ENCODE results near the gene PTPN14. TPM values are rescaled to one million over a fixed set of nuclear protein-coding genes. Genes with fewer than 3 reads are reported as not detected.

Gene PTPN14
- total and polyA plus RNA-seq, 2 of the 8 experiments (the other 6 are each of a cell fraction or from before 2014, with no cell fraction given): 14.4 to 93.6 TPM

GRCh38 chr1:214444182-214444939 is 107.0 kb downstream of the PTPN14 start:
- ChIA-PET CTCF (ENCODE audit: partially characterized antibody) (interaction anchor here (0.9 to 1.9 kb wide), 4 partner anchors 13 to 142 kb away, joined by 3 to 6 read pairs (median 3); no protein-coding TSS in a partner anchor), POLR2A (ENCODE audit: partially characterized antibody) (interaction anchor here (1.1 to 6.2 kb wide), 5 partner anchors 19 to 108 kb away, joined by 3 to 30 read pairs (median 4); partner anchors contain the start of gene PTPN14)
- no peak overlapping the region for H3K18ac ChIP-seq (ENCODE audit: extremely low read depth, low read length)
- peak overlapping the region; percentile 50; the same call in 1 of the 2 replicates for H2BK20ac ChIP-seq (ENCODE audit: low read length)
- FAIRE-seq: no peak
- H3K4me2 ChIP-seq (ENCODE audit: insufficient read depth in 1 of 2, low read depth in 2 of 2, low read length in 2 of 2): no peak overlapping the region
- peaks cover 0 to 13% of the 10 kb centered on the region in 2 experiments; a peak in 1 of 4 replicates for H3K79me2 ChIP-seq (ENCODE audit: control insufficient read depth in 1 of 2, insufficient read depth in 2 of 2, low read length in 2 of 2)
- H4K91ac ChIP-seq (replicated peaks; ENCODE audit: insufficient read length, low read length): peak overlapping the region; percentile 67
- H3K4me1 ChIP-seq (replicated peaks in 1 of 4; ENCODE audit: control insufficient read depth in 3 of 4, insufficient read depth in 4 of 4, low read length in 3 of 4): peaks cover 2 to 43% (median 22%) of the 10 kb centered on the region in 4 experiments; a peak in 5 of 7 replicates
- no peak overlapping the region for H4K5ac ChIP-seq (ENCODE audit: insufficient read length, low read depth, low read length)
- H3K56ac ChIP-seq (replicated peaks; ENCODE audit: insufficient read length, low read depth, low read length): no peak overlapping the region
- no peak for DNase-seq (ENCODE audit: low read depth in 1 of 2, low spot score in 2 of 2)
- no peaks in the 10 kb centered on the region for H3K79me1 ChIP-seq (ENCODE audit: low read depth, low read length)
- H2AFZ ChIP-seq (ENCODE audit: low read length): no peak overlapping the region
- no peak overlapping the region for H3K27ac ChIP-seq (ENCODE audit: low read depth, low read length)
- H3K9ac ChIP-seq (replicated peaks in 1 of 4; ENCODE audit: extremely low read depth in 1 of 4, low read depth in 3 of 4, low read length in 3 of 4): no peak overlapping the region
- H4K8ac ChIP-seq (ENCODE audit: extremely low read depth, insufficient read depth, low read length): no peak overlapping the region
- no peak overlapping the region for H2AK5ac ChIP-seq (ENCODE audit: low read depth, low read length)
- 90% methylated on average over 3 of the region's 3 CpGs; no CpG with 5 or more reads in 1 of the 2 experiments for WGBS, 2 experiments (ENCODE audit: extremely low coverage in 1 of 2, insufficient coverage in 1 of 2, insufficient read length in 1 of 2, insufficient replicate concordance in 2 of 2, low coverage in 1 of 2, low lambda C conversion rate in 2 of 2, missing lambda C conversion rate in 1 of 2)
- no peaks in the 10 kb centered on the region for H3K9me3 ChIP-seq (ENCODE audit: insufficient read depth in 2 of 2, low read depth in 1 of 2, low read length in 1 of 2)
- no peaks in the 10 kb centered on the region for H3K27me3 ChIP-seq (replicated peaks in 1 of 4; ENCODE audit: control insufficient read depth in 3 of 4, extremely low read depth in 1 of 4, insufficient read depth in 3 of 4, low read length in 3 of 4)
- no peak overlapping the region for H3K4me3 ChIP-seq (ENCODE audit: extremely low read depth in 1 of 4, insufficient read depth in 2 of 4, low read depth in 3 of 4, low read length in 4 of 4)
- no peaks in the 10 kb centered on the region for H3K23me2 ChIP-seq (ENCODE audit: low read depth, low read length)
- no peak overlapping the region for H3K4ac ChIP-seq (replicated peaks; ENCODE audit: insufficient read length, low read depth, low read length)
- H4K20me1 ChIP-seq (replicated peaks in 1 of 2; ENCODE audit: control insufficient read depth in 1 of 2, insufficient read depth in 2 of 2, low read length in 2 of 2): no peaks in the 10 kb centered on the region
- H3K14ac ChIP-seq (ENCODE audit: insufficient read length): no peak overlapping the region
- H3K23ac ChIP-seq (ENCODE audit: insufficient read length): no peak overlapping the region
- H2BK120ac ChIP-seq (replicated peaks; ENCODE audit: low read depth, low read length): peak overlapping the region; percentile 43
- TF ChIP-seq MAFK (IDR thresholded peaks at IDR 0.05; ENCODE audit: low read depth, low read length) (0 out of 2 replicates have a peak, but pooled peaks have one; percentile 3), CHD1 (IDR thresholded peaks at IDR 0.05; ENCODE audit: low read depth, low read length) (no peak)
- peak overlapping the region; percentile 71; the same call in 1 of the 2 replicates for H2BK12ac ChIP-seq (ENCODE audit: low read depth, low read length)
- H2BK15ac ChIP-seq (ENCODE audit: low read length): no peak overlapping the region
- H2BK5ac ChIP-seq (ENCODE audit: low read depth, low read length): peak overlapping the region; percentile 84; the same call in 1 of the 2 replicates
- no peaks in the 10 kb centered on the region for H3K36me3 ChIP-seq (ENCODE audit: control insufficient read depth in 2 of 4, insufficient read depth in 4 of 4, low read length in 3 of 4)
